HG03571 (cell line): ENCODE measurements around the gene GCNA.
"Not testable (repeated sequence)": the region's sequence is repeated elsewhere in the genome, so short reads cannot be mapped to it uniquely, and the experiment has no call there.

Experiments used
- ATAC-seq: cut with Tn5 transposase; IDR thresholded peaks from one replicate; pipeline ENCODE4 v1.9.1; 2021; ENCODE audit not compliant: unreplicated experiment

The GCNA gene

DNA sequence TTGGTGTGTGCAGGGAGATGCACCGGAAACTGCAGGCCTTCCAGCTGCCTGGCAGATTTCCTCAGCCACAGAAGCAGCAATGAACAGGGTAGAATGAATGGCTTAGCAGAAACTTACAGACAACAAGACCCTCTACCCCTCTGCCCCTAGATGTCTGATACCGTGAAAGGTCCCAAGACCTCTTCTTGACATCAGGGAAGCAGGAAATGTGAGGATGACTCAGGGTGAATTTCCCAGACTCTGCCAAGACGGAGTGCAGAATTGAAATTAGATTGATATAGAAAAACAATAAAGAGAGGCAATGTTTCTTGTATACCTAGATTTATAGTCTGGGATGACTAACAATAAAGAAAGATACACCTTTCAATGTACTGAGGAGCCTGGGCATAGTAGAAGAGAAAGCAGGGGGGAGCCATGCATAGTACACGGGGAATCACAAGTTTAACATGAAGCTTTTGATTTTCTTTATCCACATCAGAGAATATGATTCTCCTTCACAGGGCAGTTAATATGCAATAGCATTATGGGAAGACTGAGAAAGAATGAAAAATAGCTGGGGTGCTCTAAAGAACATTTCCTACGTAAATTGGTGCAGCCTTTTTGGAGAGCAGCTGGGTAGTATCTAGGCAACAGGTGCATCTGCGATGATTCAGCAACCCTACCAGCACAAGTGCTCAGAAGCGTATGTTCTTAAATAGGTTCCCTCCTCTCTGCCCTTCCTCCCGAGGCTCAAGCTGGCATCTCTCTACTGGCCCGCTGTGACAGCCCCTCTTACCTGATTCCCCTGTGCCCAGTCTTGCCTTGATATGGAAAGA, 58.4 kb downstream of the GCNA start:
- no peak for ATAC-seq

DNA sequence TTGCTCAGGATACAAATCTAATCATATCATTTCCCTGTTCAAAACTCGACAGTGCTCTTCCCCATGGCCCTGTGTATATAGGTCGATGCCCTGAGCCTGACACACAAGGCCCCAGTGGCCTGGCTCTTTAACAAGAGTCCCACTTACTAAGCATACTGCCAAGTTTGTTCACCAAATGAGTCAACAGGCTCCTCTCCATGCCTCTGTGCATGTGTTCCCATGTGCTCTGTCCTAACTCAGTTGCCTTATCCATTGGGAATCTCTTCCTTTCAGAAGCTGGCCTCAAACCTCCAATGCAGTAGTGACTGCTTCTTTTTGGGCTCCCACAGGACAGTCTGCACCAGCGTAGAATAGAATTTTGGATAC, 59.0 kb downstream of the GCNA start:
- ATAC-seq, result no peak

DNA sequence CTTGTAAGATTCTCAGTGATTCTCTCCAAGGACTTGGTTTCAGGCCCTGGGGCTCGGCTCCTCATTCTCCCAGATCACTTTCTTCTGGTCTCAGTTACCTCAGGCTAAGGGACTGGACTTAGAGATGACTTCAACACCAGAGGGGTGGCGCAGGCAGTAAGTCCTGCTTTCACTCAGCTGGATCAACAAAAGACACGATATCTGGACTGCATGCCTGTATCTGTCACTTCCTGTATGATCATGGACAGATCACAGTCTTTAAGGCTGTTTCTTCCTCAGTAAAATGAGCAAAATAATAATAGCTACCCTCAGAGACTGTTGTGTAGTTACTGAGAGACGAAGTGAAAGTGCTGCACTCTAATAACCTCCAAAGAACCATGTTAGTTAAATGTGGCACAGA, 59.6 kb downstream of the GCNA start:
- peak; percentile 43 for ATAC-seq

DNA sequence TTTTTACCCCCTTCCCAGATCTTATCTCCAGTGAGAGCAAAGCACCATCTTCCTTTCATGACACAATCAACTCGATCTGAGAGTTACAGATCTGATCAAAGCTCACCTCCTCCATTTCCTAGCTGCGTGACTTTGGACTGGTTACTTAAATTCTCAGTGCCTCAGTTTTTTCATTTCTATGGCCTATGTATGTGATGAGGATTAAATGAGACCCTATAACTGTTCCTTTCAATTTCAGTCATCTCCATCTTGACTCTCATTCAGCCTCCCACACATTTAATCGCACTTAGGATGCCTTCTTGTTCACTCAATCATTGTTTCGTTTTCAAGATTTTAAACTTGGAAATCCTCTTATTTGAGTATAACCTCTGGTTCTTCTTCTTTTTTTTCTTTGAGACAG, 60.2 kb downstream of the GCNA start:
- no peak for ATAC-seq

DNA sequence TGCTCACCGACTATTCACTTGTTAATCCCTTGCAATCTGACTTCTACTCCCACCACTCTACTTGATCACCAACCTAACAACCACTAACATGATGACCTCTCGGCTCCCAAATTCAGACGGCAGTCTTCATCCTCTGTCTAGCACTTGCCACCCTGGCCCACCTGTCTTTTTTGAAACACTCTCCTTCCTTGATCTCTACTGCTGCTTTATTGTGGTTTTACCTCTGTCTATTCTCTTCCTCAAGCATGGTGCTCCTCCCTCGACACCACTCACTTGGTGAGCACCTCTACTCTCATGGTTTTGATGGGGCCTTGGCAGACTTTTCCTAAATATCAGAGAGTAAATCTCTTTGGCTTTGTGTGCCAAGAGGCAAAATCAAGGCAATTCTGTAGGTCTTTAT, 61.8 kb downstream of the GCNA start:
- no peak for ATAC-seq

DNA sequence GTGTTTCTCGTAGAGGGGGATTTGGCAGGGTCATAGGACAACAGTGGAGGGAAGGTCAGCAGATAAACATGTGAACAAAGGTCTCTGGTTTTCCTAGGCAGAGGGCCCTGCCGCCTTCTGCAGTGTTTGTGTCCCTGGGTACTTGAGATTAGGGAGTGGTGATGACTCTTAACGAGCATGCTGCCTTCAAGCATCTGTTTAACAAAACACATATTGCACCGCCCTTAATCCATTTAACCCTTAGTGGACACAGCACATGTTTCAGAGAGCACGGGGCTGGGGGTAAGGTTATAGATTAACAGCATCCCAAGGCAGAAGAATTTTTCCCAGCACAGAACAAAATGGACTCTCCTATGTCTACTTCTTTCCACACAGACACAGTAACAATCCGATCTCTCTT, 66.2 kb downstream of the GCNA start:
- ATAC-seq, result not testable (repeated sequence)

DNA sequence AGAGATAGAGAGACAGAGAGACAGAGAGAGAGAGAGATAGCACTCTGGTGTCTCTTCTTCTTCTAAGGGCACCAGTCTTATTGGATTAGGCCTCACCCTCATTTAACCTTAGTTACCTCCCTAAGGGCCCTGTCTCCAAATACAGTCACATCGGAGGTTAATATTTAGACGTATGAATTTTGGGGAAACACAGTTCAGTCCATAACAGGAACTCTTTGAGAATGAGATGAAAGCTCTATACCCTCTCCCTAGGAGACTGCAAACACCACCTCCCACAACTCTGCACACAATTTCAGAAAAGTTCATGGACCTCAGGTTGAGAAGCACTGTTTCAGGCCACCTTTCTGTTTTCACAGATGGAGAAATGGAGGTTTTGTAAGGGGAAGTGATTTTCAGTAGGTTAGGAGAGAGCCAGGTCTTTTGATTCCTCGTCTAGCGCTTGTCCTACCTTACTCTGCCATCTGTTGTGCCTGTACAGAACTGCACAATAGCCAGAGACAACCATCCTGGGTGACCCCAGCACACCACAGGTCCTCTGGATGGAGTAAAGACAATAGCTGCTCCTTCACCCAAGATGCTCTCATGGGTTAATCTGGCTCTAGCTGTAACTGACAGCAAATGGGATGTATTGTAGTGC, 72.2 kb downstream of the GCNA start:
- ATAC-seq, result peak; percentile 72

DNA sequence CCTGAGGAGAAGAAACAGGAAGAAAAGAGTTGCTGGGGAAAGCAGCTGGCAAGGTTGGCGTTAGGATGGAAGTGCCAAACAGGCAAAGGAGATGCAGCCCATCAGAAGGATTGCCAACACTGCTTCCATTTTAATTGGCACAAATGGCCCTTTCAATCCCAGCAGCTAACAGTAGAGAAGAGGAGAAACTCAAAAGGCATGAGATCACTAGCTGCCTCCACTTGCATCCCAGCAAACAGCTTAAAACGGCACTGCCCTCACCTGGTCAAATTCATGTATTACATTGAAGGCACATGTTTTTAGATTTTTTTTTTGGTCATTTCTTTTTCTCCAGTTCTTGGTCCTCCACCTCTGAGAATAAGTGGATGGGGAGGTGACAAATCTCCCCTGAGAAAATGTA, 74.2 kb downstream of the GCNA start:
- ATAC-seq, result no peak

DNA sequence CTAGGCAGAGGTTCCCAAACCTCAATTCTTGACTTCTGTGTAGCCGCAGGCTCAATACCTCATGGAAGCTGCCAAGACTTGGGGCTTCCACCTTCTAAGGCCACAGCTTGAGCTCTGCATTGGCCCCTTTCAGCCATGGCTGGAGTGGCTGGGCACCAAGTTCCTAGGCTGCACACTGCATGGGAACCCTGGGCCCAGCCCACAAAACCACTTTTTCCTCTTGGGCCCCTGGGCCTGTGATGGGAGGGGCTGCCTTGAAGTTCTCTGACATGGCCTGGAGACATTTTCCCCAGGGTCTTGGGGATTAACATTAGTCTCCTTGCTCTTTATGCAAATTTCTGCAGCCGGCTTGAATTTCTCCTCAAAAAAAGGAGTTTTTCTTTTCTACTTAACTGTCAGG, 75.1 kb downstream of the GCNA start:
- no peak for ATAC-seq

DNA sequence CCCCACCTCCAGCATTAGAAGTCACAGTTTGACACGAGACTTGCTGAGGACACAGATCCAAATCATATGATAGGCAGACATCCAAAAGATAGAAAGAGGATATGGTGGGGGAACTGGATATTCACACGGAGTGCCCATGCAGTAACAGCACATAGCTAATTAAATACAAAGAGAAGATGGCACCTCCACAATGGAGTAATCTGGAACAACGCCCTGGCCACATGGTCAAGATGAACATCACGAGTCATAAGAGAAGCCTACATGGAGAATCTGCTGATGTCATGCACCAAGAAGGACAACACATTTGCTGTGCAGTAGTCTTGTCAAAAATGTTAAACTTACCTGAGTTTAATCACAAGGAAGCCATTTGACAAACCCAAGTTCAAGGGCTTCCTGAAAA, 79.0 kb downstream of the GCNA start:
- no peak for ATAC-seq

DNA sequence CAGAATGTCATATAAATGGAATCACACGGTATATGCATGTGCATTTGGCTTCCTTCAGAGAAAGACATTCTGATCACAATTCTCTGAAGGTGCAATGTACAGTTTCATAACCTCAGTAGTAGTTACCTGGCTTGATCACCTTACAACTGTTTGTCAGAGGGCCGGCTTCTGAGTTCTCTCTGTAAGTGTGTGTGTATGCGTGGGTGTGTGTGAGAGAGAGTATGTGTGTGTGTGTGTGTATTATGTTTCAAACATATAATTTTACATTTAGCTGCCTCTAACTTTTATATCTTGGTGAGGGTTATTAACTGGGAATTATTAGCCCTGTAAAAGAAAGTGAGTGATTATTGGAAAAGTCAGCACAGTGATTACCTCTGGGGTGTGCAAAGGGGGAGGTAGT, 81.1 kb downstream of the GCNA start:
- ATAC-seq, result no peak

DNA sequence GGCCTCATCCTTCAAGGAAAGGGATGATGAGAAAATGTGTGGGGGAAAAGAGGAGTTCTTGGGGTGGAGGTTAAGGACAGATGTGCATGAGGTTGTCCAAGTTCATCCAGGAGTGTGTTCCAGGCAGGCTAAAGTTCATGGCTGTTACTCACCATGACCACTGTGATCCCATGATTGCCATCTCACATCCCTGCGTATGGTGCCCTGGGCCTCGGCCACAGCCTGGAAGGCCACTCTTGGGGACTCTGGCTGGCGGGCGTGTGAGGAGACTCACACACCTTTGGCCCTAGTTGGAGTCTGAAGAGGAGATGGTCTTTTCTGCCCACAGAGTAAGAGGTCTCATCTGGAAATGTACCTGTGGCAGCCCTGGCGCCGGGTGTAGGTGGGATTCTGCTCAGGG, 81.7 kb downstream of the GCNA start:
- ATAC-seq, result no peak

DNA sequence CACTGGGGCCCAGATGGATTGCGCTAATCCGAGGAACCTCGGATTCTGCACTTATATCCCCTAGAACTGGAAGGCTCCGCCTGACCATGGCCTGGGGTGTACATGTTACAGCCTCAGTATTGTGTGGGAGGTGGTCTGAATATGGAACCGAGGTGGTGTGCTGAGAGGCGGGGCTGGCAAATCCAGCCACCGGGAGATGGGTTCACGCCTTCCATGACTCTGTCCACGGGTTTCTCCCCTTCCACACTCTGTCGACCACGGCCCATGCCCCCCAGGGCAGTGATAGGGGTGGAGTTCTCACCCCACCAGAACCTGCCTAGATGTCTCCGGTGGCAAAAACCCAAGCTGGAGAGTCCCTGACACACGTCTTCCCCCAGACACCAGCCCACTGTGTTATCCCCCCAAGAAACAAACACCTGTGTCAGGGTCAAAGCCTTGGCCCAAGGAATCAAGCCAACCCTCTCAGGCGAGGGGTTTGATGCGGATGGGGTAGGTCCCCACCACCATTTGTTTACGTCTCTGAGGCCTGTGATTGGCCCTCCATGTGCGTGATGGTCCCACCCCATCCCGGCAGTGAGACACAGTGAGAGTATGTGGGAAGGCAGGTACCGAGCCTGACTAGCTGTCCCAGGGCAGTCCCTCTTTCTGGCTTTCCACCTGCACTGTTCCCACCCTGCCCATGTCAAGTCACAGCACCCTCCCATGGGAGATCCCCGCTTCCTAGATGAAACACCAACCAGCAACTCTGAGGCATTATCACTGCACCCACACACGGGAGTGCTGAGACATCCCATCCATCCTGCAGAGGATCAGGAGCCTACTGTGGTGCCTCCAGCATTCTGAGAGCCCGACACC, 82.6 kb downstream of the GCNA start:
- no peak for ATAC-seq

DNA sequence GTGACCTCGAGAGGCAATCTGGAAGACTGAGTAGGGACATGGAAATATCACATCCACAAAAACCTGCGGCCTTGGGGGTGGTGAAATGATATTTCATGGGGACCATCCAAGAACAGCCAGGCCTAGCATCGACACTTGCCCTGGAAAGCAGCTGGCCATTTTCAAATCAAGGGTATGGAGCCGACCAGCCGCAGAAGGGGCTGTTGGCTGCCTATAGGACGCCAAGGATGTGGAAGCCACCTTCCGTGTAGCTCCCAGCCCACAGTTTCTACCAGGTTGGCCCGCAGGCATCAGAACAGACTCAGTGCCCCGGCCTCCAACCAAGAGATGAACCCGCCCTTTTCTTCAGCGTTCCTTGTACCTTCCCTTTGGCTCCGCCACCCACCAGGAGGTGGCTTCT, 83.7 kb downstream of the GCNA start:
- no peak for ATAC-seq

DNA sequence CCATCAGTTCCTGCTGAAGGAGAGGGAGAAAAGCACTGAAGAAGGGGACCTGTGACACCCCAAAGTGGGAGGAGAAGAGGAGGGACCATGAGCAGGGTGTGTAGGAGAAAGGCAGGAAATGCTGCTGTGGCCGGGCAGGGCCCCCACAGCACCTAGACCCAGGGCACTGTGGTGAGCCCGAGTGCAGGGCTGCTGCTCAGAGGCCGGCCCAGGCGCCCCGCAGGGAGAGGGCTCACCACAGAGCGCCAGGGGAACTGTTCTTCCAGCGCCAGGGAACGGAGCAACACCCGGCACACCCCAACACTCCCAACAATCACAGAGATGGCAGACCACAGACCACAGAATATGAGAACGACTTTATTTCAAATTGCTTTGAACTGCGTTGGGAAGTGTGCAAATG, 84.4 kb downstream of the GCNA start:
- ATAC-seq, result not testable (repeated sequence)
